ENCODE measurements around the gene CD2BP2. TPM values are rescaled to one million over a fixed set of nuclear protein-coding genes. Genes with fewer than 3 reads are reported as not detected.

Gene CD2BP2
- total and polyA plus RNA-seq, 9 of the 15 experiments (the other 6 are each of a cell fraction or from before 2014, with no cell fraction given): 3.9 to 51.1 (median 32.8) TPM

DNA sequence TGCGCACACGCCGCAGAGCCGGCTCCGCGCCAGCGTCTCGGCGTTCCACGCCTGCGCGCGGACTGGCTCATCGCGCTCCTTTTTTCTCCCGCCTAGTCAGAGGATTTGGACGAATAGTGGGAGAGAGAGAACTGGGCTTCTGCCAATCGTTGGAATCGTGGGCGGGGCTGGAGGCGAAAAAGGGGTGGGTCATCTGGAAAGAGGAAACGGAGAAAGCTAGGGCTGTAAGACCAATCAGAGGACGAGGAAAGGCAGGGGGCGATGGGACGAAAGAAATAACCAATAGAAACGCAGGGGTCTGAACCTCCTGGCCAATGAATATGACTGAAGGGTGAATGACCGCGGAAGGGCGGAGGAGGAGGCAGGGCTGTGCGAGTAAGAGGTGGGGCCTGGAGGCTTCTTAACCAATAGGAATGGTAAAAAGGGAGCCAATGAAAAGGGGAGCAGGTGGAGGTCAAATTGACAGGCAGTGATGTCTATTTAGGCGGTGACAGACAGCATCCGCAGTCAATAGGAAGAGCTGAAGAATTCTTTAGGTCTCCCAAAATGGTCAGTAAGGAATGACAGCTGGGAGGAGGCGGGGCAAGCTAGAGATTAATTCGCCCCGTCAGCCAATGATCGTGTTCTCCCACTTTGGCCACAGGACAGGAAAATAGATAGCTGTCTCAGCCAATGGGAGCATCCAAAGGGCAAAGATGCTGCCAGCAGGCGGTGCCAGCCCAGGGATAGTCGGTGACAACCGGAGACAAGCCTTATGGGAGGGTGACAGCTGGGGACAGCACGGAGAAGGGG is 15.5 kb upstream of the CD2BP2 start, which contains the start of gene TBC1D10B:
TSS of gene TBC1D10B (minus strand) at position 39 of the 792 bp plus-strand sequence. CDS start 311 bp downstream, outside the sequence.
- 1% methylated on average over 24 of the region's 40 CpGs for WGBS (ENCODE audit: insufficient coverage, low coverage, missing lambda C conversion rate)
- BruUV-seq (replicated peaks): no TSS peak
- ATAC-seq (peak; percentile 93), DNase-seq (ENCODE audit: extremely low read depth in 1 of 4, low spot score in 3 of 4) (peak; percentile 92 to 99 (median 96)), FAIRE-seq (peak; percentile 100)
- intact Hi-C loops (cut with micrococcal nuclease) (loop anchor here (2.0 to 10.0 kb wide), 3 partner anchors 16 to 306 kb away; partner anchors contain the start of genes ALDOA, CD2BP2 and ZNF771), in situ Hi-C loops (cut with MboI) (loop anchor here (25.0 kb wide), 1 partner anchor 908 kb away; the partner anchor contains the start of genes BOLA2, SLX1B and SULT1A4)
- Histone ChIP-seq H3K4me1 (replicated peaks in 1 of 2; ENCODE audit: control insufficient read depth in 2 of 2, insufficient read depth in 2 of 2, low read length in 2 of 2) (peaks cover 25 to 44% of the 10 kb centered on the region in 2 experiments; a peak in 4 of 5 replicates), H3K4me3 (peak within 1 kb of the TSS; percentile 74), H3K79me2 (ENCODE audit: control insufficient read depth, insufficient read depth, low read length) (peaks cover 42% of the 10 kb centered on the region), H3K4me2 (ENCODE audit: insufficient read depth, low read length) (peak within 1 kb of the TSS; percentile 90), H3K27ac (ENCODE audit: extremely low read depth, low read depth, low read length) (peak within 1 kb of the TSS; percentile 74), H4K20me1 (replicated peaks; ENCODE audit: control insufficient read depth, insufficient read depth, low read length) (peaks cover 23% of the 10 kb centered on the region), H3K9ac (ENCODE audit: insufficient read depth in 1 of 2, low read depth in 2 of 2, low read length in 2 of 2) (peak within 1 kb of the TSS; percentile 74 to 98), H2AFZ (ENCODE audit: low read depth, low read length) (peak within 1 kb of the TSS; percentile 82), H3K9me1 (ENCODE audit: control insufficient read depth, insufficient read depth, low read length) (peaks cover 6% of the 10 kb centered on the region), H3K36me3 (ENCODE audit: control insufficient read depth, insufficient read depth, low read length) (peaks cover 18% of the 10 kb centered on the region; the same call in 2 of the 3 replicates), H3K9me3 (replicated peaks; ENCODE audit: control insufficient read depth, insufficient read depth, low read depth, low read length) (no peaks in the 10 kb centered on the region), H3K27me3 (ENCODE audit: control insufficient read depth in 2 of 2, insufficient read depth in 2 of 2, low read length in 2 of 2) (no peaks in the 10 kb centered on the region)
- POLR2A ChIA-PET: interaction anchor here (0.9 to 6.3 kb wide), 12 partner anchors 8 to 288 kb away, joined by 3 to 77 read pairs (median 4); partner anchors contain the start of genes CD2BP2, DCTPP1, FBRS and PRR14
- CTCF ChIA-PET (ENCODE audit: low intra/inter-chr PET ratio): no interaction called here
- TF ChIP-seq NFYB (IDR thresholded peaks at IDR 0.05; ENCODE audit: extremely low read depth, insufficient read length): peak; percentile 85
- TF ChIP-seq, protein P1, sequence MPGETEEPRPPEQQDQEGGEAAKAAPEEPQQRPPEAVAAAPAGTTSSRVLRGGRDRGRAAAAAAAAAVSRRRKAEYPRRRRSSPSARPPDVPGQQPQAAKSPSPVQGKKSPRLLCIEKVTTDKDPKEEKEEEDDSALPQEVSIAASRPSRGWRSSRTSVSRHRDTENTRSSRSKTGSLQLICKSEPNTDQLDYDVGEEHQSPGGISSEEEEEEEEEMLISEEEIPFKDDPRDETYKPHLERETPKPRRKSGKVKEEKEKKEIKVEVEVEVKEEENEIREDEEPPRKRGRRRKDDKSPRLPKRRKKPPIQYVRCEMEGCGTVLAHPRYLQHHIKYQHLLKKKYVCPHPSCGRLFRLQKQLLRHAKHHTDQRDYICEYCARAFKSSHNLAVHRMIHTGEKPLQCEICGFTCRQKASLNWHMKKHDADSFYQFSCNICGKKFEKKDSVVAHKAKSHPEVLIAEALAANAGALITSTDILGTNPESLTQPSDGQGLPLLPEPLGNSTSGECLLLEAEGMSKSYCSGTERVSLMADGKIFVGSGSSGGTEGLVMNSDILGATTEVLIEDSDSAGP (CRISPR knock-in tag; IDR thresholded peaks at IDR 0.05): no peak
- peak; percentile 61 for TF ChIP-seq CREM (IDR thresholded peaks at IDR 0.05; ENCODE audit: low read depth)
- TF ChIP-seq, protein P2, sequence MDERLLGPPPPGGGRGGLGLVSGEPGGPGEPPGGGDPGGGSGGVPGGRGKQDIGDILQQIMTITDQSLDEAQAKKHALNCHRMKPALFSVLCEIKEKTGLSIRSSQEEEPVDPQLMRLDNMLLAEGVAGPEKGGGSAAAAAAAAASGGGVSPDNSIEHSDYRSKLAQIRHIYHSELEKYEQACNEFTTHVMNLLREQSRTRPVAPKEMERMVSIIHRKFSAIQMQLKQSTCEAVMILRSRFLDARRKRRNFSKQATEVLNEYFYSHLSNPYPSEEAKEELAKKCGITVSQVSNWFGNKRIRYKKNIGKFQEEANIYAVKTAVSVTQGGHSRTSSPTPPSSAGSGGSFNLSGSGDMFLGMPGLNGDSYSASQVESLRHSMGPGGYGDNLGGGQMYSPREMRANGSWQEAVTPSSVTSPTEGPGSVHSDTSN (CRISPR knock-in tag; IDR thresholded peaks at IDR 0.05; ENCODE audit: low read depth): peak; percentile 92
- TF ChIP-seq, protein P2 (tag; conservative IDR thresholded peaks at IDR 0.05; ENCODE audit: low read depth): peak; percentile 100
- TF ChIP-seq FOXK2 (conservative IDR thresholded peaks at IDR 0.05 in 1 of 2, IDR thresholded peaks at IDR 0.05 in 1 of 2; ENCODE audit: low read depth in 2 of 2): peak; percentile 70 to 84
- TF ChIP-seq BRF1 (IDR thresholded peaks at IDR 0.05; ENCODE audit: borderline replicate concordance, extremely low read depth, insufficient read length): no peak
- TF ChIP-seq ESRRA (IDR thresholded peaks at IDR 0.05; ENCODE audit: borderline replicate concordance, low read depth): 0 out of 2 replicates have a peak, but pooled peaks have one; percentile 20
- TF ChIP-seq MAZ (CRISPR knock-in tag; conservative IDR thresholded peaks at IDR 0.05 in 1 of 2, IDR thresholded peaks at IDR 0.05 in 1 of 2): peak; percentile 32 to 62; a peak in 2 of 4 replicates
- TF ChIP-seq, protein P3, sequence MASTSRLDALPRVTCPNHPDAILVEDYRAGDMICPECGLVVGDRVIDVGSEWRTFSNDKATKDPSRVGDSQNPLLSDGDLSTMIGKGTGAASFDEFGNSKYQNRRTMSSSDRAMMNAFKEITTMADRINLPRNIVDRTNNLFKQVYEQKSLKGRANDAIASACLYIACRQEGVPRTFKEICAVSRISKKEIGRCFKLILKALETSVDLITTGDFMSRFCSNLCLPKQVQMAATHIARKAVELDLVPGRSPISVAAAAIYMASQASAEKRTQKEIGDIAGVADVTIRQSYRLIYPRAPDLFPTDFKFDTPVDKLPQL (IDR thresholded peaks at IDR 0.05; ENCODE audit: extremely low read depth, insufficient read length): no peak
- no peak for TF ChIP-seq CREB1 (IDR thresholded peaks at IDR 0.05)
- TF ChIP-seq CREB1 (CRISPR knock-in tag; IDR thresholded peaks at IDR 0.05): peak; percentile 68
- TF ChIP-seq ELF1 (tag; IDR thresholded peaks at IDR 0.05): peak; percentile 72
- peak; percentile 82 for TF ChIP-seq ETV5 (CRISPR knock-in tag; IDR thresholded peaks at IDR 0.05; ENCODE audit: low read depth)
- no peak for TF ChIP-seq CBX3 (IDR thresholded peaks at IDR 0.05; ENCODE audit: borderline replicate concordance in 1 of 2, low read length in 2 of 2)
- TF ChIP-seq BACH1 (tag; IDR thresholded peaks at IDR 0.05): no peak
